SK-N-SH (cell line): ENCODE results near the gene SNW1. TPM values are rescaled to one million over a fixed set of nuclear protein-coding genes. Genes with fewer than 3 reads are reported as not detected.

Source experiments
- CTCF ChIA-PET: fragments of 300-600, 350-600 bp; formaldehyde crosslinking; extraction: SDS; loops from one replicate; lab custom pipeline; 2021; lab: Yijun Ruan, JAX
- POLR2A ChIA-PET: fragments of 350-600 bp; sonication (Branson Sonifier 250); formaldehyde crosslinking; extraction: SDS; loops from one replicate; lab custom pipeline; 2020; ENCODE audit warnings: antibody characterized with exemption, inconsistent platforms; lab: Yijun Ruan, JAX
- DNase-seq: peaks from one replicate; pipeline ENCODE4 v3.0.0; 2012
- H2AFZ ChIP-seq: fragments of 200-600 bp; sonication (generic); 2 replicates; pipeline ENCODE4 v1.8.1; 2016; ENCODE audit warnings: antibody characterized with exemption, mild to moderate bottlenecking, low read depth
- H3F3A ChIP-seq: fragments of 200-600 bp; sonication (generic); replicated peaks from 2 replicates; pipeline ENCODE3; 2016; ENCODE audit warnings: antibody characterized with exemption, mild to moderate bottlenecking; ENCODE audit not compliant: insufficient read depth
- H3K27ac ChIP-seq, 2 experiments: fragments of 200-500 bp in 1 of 2; fragments of 200-600 bp in 1 of 2; sonication (Bioruptor generic) in 1 of 2; sonication (generic), shearing (Covaris generic) in 1 of 2; 2 replicates each; pipeline versions ENCODE4 v1.5.1 to v1.6.1; 2014 to 2016; ENCODE audit warnings: low read depth in 2 of 2, inconsistent platforms in 1 of 2, low read length in 1 of 2, mild to moderate bottlenecking in 1 of 2, mixed read lengths in 1 of 2
- H3K27me3 ChIP-seq: fragments of 200-600 bp; sonication (generic), shearing (Covaris generic); 2 replicates; pipeline ENCODE4 v1.6.1; 2016; ENCODE audit warnings: mixed run types; ENCODE audit not compliant: insufficient read depth
- H3K36me3 ChIP-seq, 2 experiments: fragments of 200-500 bp in 1 of 2; fragments of 200-600 bp in 1 of 2; sonication (Bioruptor generic) in 1 of 2; sonication (generic) in 1 of 2; replicated peaks in 1 of 2; 2 replicates each; pipeline versions ENCODE3 to v1.5.1; 2014 to 2016; ENCODE audit warnings: low read length in 1 of 2, mild to moderate bottlenecking in 1 of 2; ENCODE audit not compliant: insufficient read depth in 2 of 2, control insufficient read depth in 1 of 2
- H3K4me1 ChIP-seq, 2 experiments: fragments of 200-500 bp in 1 of 2; fragments of 200-600 bp in 1 of 2; sonication (Bioruptor generic) in 1 of 2; sonication (generic), shearing (Covaris generic) in 1 of 2; 2 replicates each; pipeline versions ENCODE4 v1.5.1 to v1.6.1; 2014 to 2016; ENCODE audit warnings: low read depth in 1 of 2, low read length in 1 of 2, mixed run types in 1 of 2; ENCODE audit not compliant: insufficient read depth in 2 of 2, control insufficient read depth in 1 of 2
- H3K4me2 ChIP-seq: fragments of 200-600 bp; sonication (generic), shearing (Covaris generic); 2 replicates; pipeline ENCODE4 v1.6.1; 2017; ENCODE audit warnings: mixed run types
- H3K4me3 ChIP-seq, 2 experiments: fragments of 200-500 bp in 1 of 2; fragments of 200-600 bp in 1 of 2; sonication (Bioruptor generic) in 1 of 2; sonication (generic), shearing (Covaris generic) in 1 of 2; 2 replicates each; pipeline versions ENCODE4 v1.5.1 to v1.8.1; 2014 to 2016; ENCODE audit warnings: low read depth in 2 of 2, inconsistent platforms in 1 of 2, low read length in 1 of 2, mild to moderate bottlenecking in 1 of 2, mixed read lengths in 1 of 2, moderate library complexity in 1 of 2
- H3K79me2 ChIP-seq: fragments of 200-600 bp; sonication (generic); 2 replicates; pipeline ENCODE4 v1.8.1; 2017; ENCODE audit warnings: mild to moderate bottlenecking; ENCODE audit not compliant: insufficient read depth
- H3K9ac ChIP-seq: fragments of 200-600 bp; sonication (generic); 2 replicates; pipeline ENCODE4 v1.6.1; 2017; ENCODE audit warnings: mixed run types
- H3K9me2 ChIP-seq: fragments of 200-600 bp; sonication (generic); 2 replicates; pipeline ENCODE4 v1.6.1; 2017; ENCODE audit warnings: mixed run types
- H3K9me3 ChIP-seq: fragments of 200-600 bp; sonication (generic); 2 replicates; pipeline ENCODE4 v1.6.1; 2017; ENCODE audit warnings: mixed run types, mild to moderate bottlenecking, moderate library complexity
- H4K20me1 ChIP-seq: fragments of 200-600 bp; sonication (generic); 2 replicates; pipeline ENCODE4 v1.6.1; 2017; ENCODE audit warnings: mild to moderate bottlenecking, mixed run types; ENCODE audit not compliant: insufficient read depth
- ELF1 ChIP-seq: IDR thresholded peaks from 2 replicates; pipeline ENCODE4 v1.4.0; 2012
- EZH2phosphoT487 ChIP-seq: fragments of 200-600 bp; sonication (generic); IDR thresholded peaks from 2 replicates; pipeline ENCODE4 v1.6.1; 2017; ENCODE audit warnings: low read depth, mixed run types, mild to moderate bottlenecking, antibody characterized with exemption, moderate library complexity, borderline replicate concordance
- FOXJ3 ChIP-seq: sonication (generic); formaldehyde crosslinking; IDR thresholded peaks from 2 replicates; pipeline ENCODE4 v1.5.1; 2020; ENCODE audit warnings: mild to moderate bottlenecking, missing genetic modification reagents
- GATA2 ChIP-seq: sonication (generic); formaldehyde crosslinking; IDR thresholded peaks from 2 replicates; pipeline ENCODE4 v1.5.0; 2020; ENCODE audit warnings: mild to moderate bottlenecking, missing genetic modification reagents
- MEF2A ChIP-seq: IDR thresholded peaks from 2 replicates; pipeline ENCODE4 v1.4.0; 2012; ENCODE audit warnings: low read depth, borderline replicate concordance
- MXI1 ChIP-seq: IDR thresholded peaks from 2 replicates; pipeline ENCODE4 v1.6.1; 2012; ENCODE audit warnings: mild to moderate bottlenecking, low read depth, low read length, improper control_type of control experiment
- NFIC ChIP-seq: IDR thresholded peaks from 2 replicates; pipeline ENCODE4 v1.4.0; 2012; ENCODE audit warnings: borderline replicate concordance
- NRF1 ChIP-seq: IDR thresholded peaks from 2 replicates; pipeline ENCODE4 v1.6.1; 2012; ENCODE audit warnings: low read depth, mild to moderate bottlenecking, low read length
- PBX3 ChIP-seq: IDR thresholded peaks from 2 replicates; pipeline ENCODE4; 2012
- RCOR1 ChIP-seq: fragments of 150-350 bp; IDR thresholded peaks from 2 replicates; pipeline ENCODE4 v1.6.1; 2017; ENCODE audit warnings: antibody characterized with exemption, low read length
- RXRA ChIP-seq: IDR thresholded peaks from 2 replicates; pipeline ENCODE4 v1.4.0; 2012; ENCODE audit warnings: low read depth, mild to moderate bottlenecking, borderline replicate concordance
- SIN3A ChIP-seq: IDR thresholded peaks from 2 replicates; pipeline ENCODE4 v1.6.1; 2012; ENCODE audit warnings: low read depth, mild to moderate bottlenecking, low read length, moderate library complexity, borderline replicate concordance
- TCF12 ChIP-seq: IDR thresholded peaks from 2 replicates; pipeline ENCODE4 v1.4.0; 2012
- USF2 ChIP-seq: fragments of 150-350 bp; IDR thresholded peaks from 2 replicates; pipeline ENCODE4 v1.6.1; 2017; ENCODE audit warnings: antibody characterized with exemption, low read length, low read depth, borderline replicate concordance
- WGBS: methylation state at CpG from one replicate; pipeline ENCODE4 v1.1.6; 2017; ENCODE audit warnings: low lambda C conversion rate; 5-methylcytosine and 5-hydroxymethylcytosine counted together
- polyA plus RNA-seq, 3 experiments: library from polyadenylated mRNA; depleted of rRNA; stranded (reverse); fragments of >200 nt; gene quantifications; 2 replicates each; pipeline ENCODE4 v1.2.3, GENCODE V29; 2012

Gene SNW1
- polyA plus RNA-seq, 1 of the 3 experiments (the other 2 are of a cell fraction), result 30.2 TPM

GRCh38 chr14:77791225-77791600 is 30.3 kb upstream of the SNW1 start:
- Histone ChIP-seq H3K4me1 (no peaks in the 10 kb centered on the region), H2AFZ (no peak overlapping the region), H3K4me2 (no peak overlapping the region), H3K9me2 (no peaks in the 10 kb centered on the region), H3K36me3 (no peaks in the 10 kb centered on the region)
- WGBS, result 0% methylated on average over 1 of the region's 1 CpG
- no peak for DNase-seq
- no peak for TF ChIP-seq NFIC
- TF ChIP-seq, all 33 proteins: peak for 0
- CTCF ChIA-PET, result interaction anchor here (0.6 to 1.3 kb wide), 2 partner anchors 29 to 807 kb away, joined by 3 read pairs; no protein-coding TSS in a partner anchor
- POLR2A ChIA-PET, result no interaction called here
- Histone ChIP-seq H3K9ac (no peak overlapping the region), H3K9me3 (no peaks in the 10 kb centered on the region), H4K20me1 (no peaks in the 10 kb centered on the region), H3K4me3 (no peak overlapping the region), H3F3A (no peaks in the 10 kb centered on the region), H3K79me2 (no peaks in the 10 kb centered on the region), H3K27ac (no peak overlapping the region), H3K27me3 (no peaks in the 10 kb centered on the region)

GRCh38 chr14:77790566-77791224 is 29.7 kb upstream of the SNW1 start:
- Histone ChIP-seq H3K9me3 (no peaks in the 10 kb centered on the region), H3K27ac (no peak overlapping the region), H4K20me1 (no peaks in the 10 kb centered on the region), H3K4me1 (no peaks in the 10 kb centered on the region), H3K36me3 (no peaks in the 10 kb centered on the region), H3K9me2 (no peaks in the 10 kb centered on the region), H3K4me2 (no peak overlapping the region), H3K9ac (no peak overlapping the region), H2AFZ (no peak overlapping the region), H3K27me3 (no peaks in the 10 kb centered on the region), H3F3A (no peaks in the 10 kb centered on the region), H3K79me2 (no peaks in the 10 kb centered on the region), H3K4me3 (no peak overlapping the region)
- ChIA-PET POLR2A (no interaction called here), CTCF (interaction anchor here (0.6 kb wide), 1 partner anchor 808 kb away, joined by 3 read pairs; no protein-coding TSS in a partner anchor)
- no peak for DNase-seq
- TF ChIP-seq SIN3A, result no peak
- no peak for TF ChIP-seq EZH2phosphoT487
- no peak for TF ChIP-seq GATA2 (CRISPR knock-in tag)
- TF ChIP-seq USF2, result no peak
- no peak for TF ChIP-seq RXRA
- TF ChIP-seq MEF2A, result no peak
- TF ChIP-seq RCOR1, result no peak
- TF ChIP-seq TCF12, result no peak
- no peak for TF ChIP-seq MXI1
- TF ChIP-seq NFIC, result no peak
- TF ChIP-seq PBX3, result no peak
- TF ChIP-seq NRF1, result no peak
- TF ChIP-seq FOXJ3 (CRISPR knock-in tag), result no peak
- TF ChIP-seq ELF1, result no peak
- 58% methylated on average over 5 of the region's 6 CpGs for WGBS
